Suprapubic skin (tissue), 4 donors: ENCODE results near the gene HTR1D.

Experiments
- CTCF ChIP-seq, 2 donors: fragments of 200-600 bp in 1 of 2; fragments of 450-650 bp in 1 of 2; sonication (generic) in 1 of 2; IDR thresholded peaks; one replicate each; pipeline ENCODE4 v1.5.1; 2016 to 2019; ENCODE audit warnings: antibody characterized with exemption in 2 of 2, mild to moderate bottlenecking in 1 of 2, moderate library complexity in 1 of 2
- EP300 ChIP-seq: sonication (generic); formaldehyde crosslinking; IDR thresholded peaks from one replicate; pipeline ENCODE4 v1.6.1; 2017; ENCODE audit warnings: antibody characterized with exemption
- POLR2A ChIP-seq, 2 donors: fragments of 450-650 bp; IDR thresholded peaks; one replicate each; pipeline ENCODE4 v1.6.1; 2017; ENCODE audit warnings: antibody characterized with exemption in 2 of 2, mild to moderate bottlenecking in 2 of 2, moderate library complexity in 2 of 2
- POLR2AphosphoS5 ChIP-seq, 3 donors: sonication (generic); formaldehyde crosslinking; IDR thresholded peaks; one replicate each; pipeline ENCODE4 v1.6.1; 2017; ENCODE audit warnings: antibody characterized with exemption in 3 of 3

- TF ChIP-seq CTCF (IDR thresholded peaks at IDR 0.05) (no peak), EP300 (no peak), POLR2AphosphoS5 (IDR thresholded peaks at IDR 0.05) (no peak), POLR2A (IDR thresholded peaks at IDR 0.05) (no peak)
Measured at GRCh38 chr1:23188434-23188884, 28.8 kb downstream of the HTR1D start.
